HEK293 (cell line): ENCODE measurements around the gene PROCA1.

Experiments
- CTCF ChIA-PET: fragments of 350-600 bp; formaldehyde crosslinking; extraction: SDS; loops from one replicate; lab custom pipeline; 2021; ENCODE audit warnings: antibody characterized with exemption; lab: Yijun Ruan, JAX
- POLR2A ChIA-PET: fragments of 300-600 bp; formaldehyde crosslinking; extraction: SDS; loops from one replicate; lab custom pipeline; 2020; ENCODE audit warnings: antibody characterized with exemption, inconsistent platforms; lab: Yijun Ruan, JAX
- H3K27ac ChIP-seq: fragments of 200-500 bp; sonication (Bioruptor generic); 2 replicates; pipeline ENCODE4 v1.5.1; 2014; ENCODE audit warnings: low read depth, low read length, control low read depth, inconsistent platforms; ENCODE audit errors: extremely low read depth
- H3K36me3 ChIP-seq, 2 experiments: fragments of 200-500 bp in 1 of 2; sonication (Bioruptor generic) in 1 of 2; 1 replicate in 1 of 2; 2 replicates in 1 of 2; pipeline ENCODE4 v1.5.1; 2014 to 2017; ENCODE audit warnings: inconsistent platforms in 2 of 2, low read length in 2 of 2; ENCODE audit not compliant: control insufficient read depth in 2 of 2, insufficient read depth in 1 of 2
- H3K4me1 ChIP-seq: fragments of 200-500 bp; sonication (Bioruptor generic); 2 replicates; pipeline ENCODE4 v1.5.1; 2014; ENCODE audit warnings: mild to moderate bottlenecking, low read length, inconsistent platforms; ENCODE audit not compliant: control insufficient read depth, insufficient read depth
- H3K4me3 ChIP-seq: 2 replicates; pipeline ENCODE4 v1.5.1; 2011; ENCODE audit warnings: low read depth, mild to moderate bottlenecking, control low read depth, low read length, moderate library complexity
- H3K9me3 ChIP-seq: fragments of 200-500 bp; sonication (Bioruptor generic); 2 replicates; pipeline ENCODE4 v1.5.1; 2014; ENCODE audit warnings: low read depth, low read length, inconsistent platforms; ENCODE audit not compliant: control insufficient read depth, insufficient read depth
- EGR2 ChIP-seq: fragments of 450-650 bp; formaldehyde crosslinking; IDR thresholded peaks from 2 replicates; pipeline ENCODE4 v1.5.1; 2016; ENCODE audit warnings: low read depth, missing biosample characterization, missing genetic modification characterization
- GLIS2 ChIP-seq: fragments of 450-650 bp; formaldehyde crosslinking; IDR thresholded peaks from 2 replicates; pipeline ENCODE4 v1.5.1; 2016; ENCODE audit warnings: missing biosample characterization, missing genetic modification characterization
- HOXA7 ChIP-seq: sonication (generic); formaldehyde crosslinking; IDR thresholded peaks from 2 replicates; pipeline ENCODE4 v1.8.1; 2022; ENCODE audit warnings: missing genetic modification reagents, borderline replicate concordance
- KLF1 ChIP-seq: fragments of 450-650 bp; formaldehyde crosslinking; IDR thresholded peaks from 2 replicates; pipeline ENCODE4 v1.5.1; 2016; ENCODE audit warnings: missing biosample characterization, missing genetic modification characterization
- SP7 ChIP-seq: fragments of 450-650 bp; formaldehyde crosslinking; IDR thresholded peaks from 2 replicates; pipeline ENCODE4 v1.5.1; 2016; ENCODE audit warnings: missing biosample characterization, missing genetic modification characterization
- ZBTB17 ChIP-seq: fragments of 450-650 bp; formaldehyde crosslinking; IDR thresholded peaks from 2 replicates; pipeline ENCODE4 v1.5.1; 2016; ENCODE audit warnings: missing biosample characterization, missing genetic modification characterization
- ZFHX2 ChIP-seq: fragments of 450-650 bp; formaldehyde crosslinking; conservative IDR thresholded peaks from 2 replicates; pipeline ENCODE4 v1.5.1; 2016; ENCODE audit warnings: missing biosample characterization, missing genetic modification characterization
- ZFP3 ChIP-seq: fragments of 450-650 bp; formaldehyde crosslinking; IDR thresholded peaks from 2 replicates; pipeline ENCODE4 v1.5.1; 2016; ENCODE audit warnings: low read depth, missing biosample characterization, missing genetic modification characterization
- ZFP37 ChIP-seq: fragments of 450-650 bp; formaldehyde crosslinking; IDR thresholded peaks from 2 replicates; pipeline ENCODE4 v1.5.1; 2016; ENCODE audit warnings: missing biosample characterization, missing genetic modification characterization
- ZNF112 ChIP-seq: fragments of 450-650 bp; formaldehyde crosslinking; IDR thresholded peaks from 2 replicates; pipeline ENCODE4 v1.5.0; 2017; ENCODE audit warnings: missing biosample characterization, missing genetic modification characterization
- ZNF146 ChIP-seq: fragments of 450-650 bp; formaldehyde crosslinking; IDR thresholded peaks from 2 replicates; pipeline ENCODE4 v1.5.1; 2016; ENCODE audit warnings: missing biosample characterization, missing genetic modification characterization
- ZNF223 ChIP-seq: fragments of 450-650 bp; formaldehyde crosslinking; IDR thresholded peaks from 2 replicates; pipeline ENCODE4 v1.5.1; 2016; ENCODE audit warnings: missing biosample characterization, missing genetic modification characterization
- ZNF239 ChIP-seq: fragments of 450-650 bp; formaldehyde crosslinking; IDR thresholded peaks from 2 replicates; pipeline ENCODE4 v1.5.1; 2016; ENCODE audit warnings: missing biosample characterization, missing genetic modification characterization
- ZNF302 ChIP-seq: fragments of 450-650 bp; formaldehyde crosslinking; IDR thresholded peaks from 2 replicates; pipeline ENCODE4 v1.5.1; 2016; ENCODE audit warnings: missing biosample characterization, missing genetic modification characterization, low read depth
- ZNF335 ChIP-seq: fragments of 450-650 bp; formaldehyde crosslinking; conservative IDR thresholded peaks from 2 replicates; pipeline ENCODE4 v1.5.1; 2016; ENCODE audit warnings: missing biosample characterization, missing genetic modification characterization
- ZNF37A ChIP-seq: fragments of 450-650 bp; IDR thresholded peaks from 2 replicates; pipeline ENCODE4 v1.5.1; 2018; ENCODE audit warnings: missing biosample characterization, missing genetic modification characterization
- ZNF416 ChIP-seq: fragments of 450-650 bp; formaldehyde crosslinking; IDR thresholded peaks from 2 replicates; pipeline ENCODE4 v1.5.1; 2016; ENCODE audit warnings: missing biosample characterization, missing genetic modification characterization
- ZNF433 ChIP-seq: fragments of 450-650 bp; formaldehyde crosslinking; IDR thresholded peaks from 2 replicates; pipeline ENCODE4 v1.5.1; 2016; ENCODE audit warnings: missing biosample characterization, missing genetic modification characterization, low read depth
- ZNF501 ChIP-seq: fragments of 450-650 bp; formaldehyde crosslinking; IDR thresholded peaks from 2 replicates; pipeline ENCODE4 v1.5.1; 2016; ENCODE audit warnings: missing biosample characterization, missing genetic modification characterization
- ZNF654 ChIP-seq: fragments of 450-650 bp; formaldehyde crosslinking; IDR thresholded peaks from 2 replicates; pipeline ENCODE4 v1.5.1; 2016; ENCODE audit warnings: low read depth, missing biosample characterization, missing genetic modification characterization
- TF ChIP-seq, protein P1 (sequence below): fragments of 450-650 bp; formaldehyde crosslinking; IDR thresholded peaks from 2 replicates; pipeline ENCODE4 v1.5.1; 2016; ENCODE audit warnings: missing biosample characterization, missing genetic modification characterization
- TF ChIP-seq, protein P2 (sequence below): fragments of 450-650 bp; formaldehyde crosslinking; IDR thresholded peaks from 2 replicates; pipeline ENCODE4 v1.5.1; 2016; ENCODE audit warnings: missing biosample characterization, missing genetic modification characterization
- TF ChIP-seq, protein P3 (sequence below): fragments of 450-650 bp; formaldehyde crosslinking; IDR thresholded peaks from 2 replicates; pipeline ENCODE4 v1.5.1; 2016; ENCODE audit warnings: missing biosample characterization, missing genetic modification characterization
- TF ChIP-seq, protein P4 (sequence below): fragments of 450-650 bp; formaldehyde crosslinking; optimal IDR thresholded peaks from 2 replicates; pipeline ENCODE3; 2016; ENCODE audit warnings: missing biosample characterization, mild to moderate bottlenecking, missing genetic modification characterization
- TF ChIP-seq, protein P5 (sequence below): fragments of 450-650 bp; formaldehyde crosslinking; IDR thresholded peaks from 2 replicates; pipeline ENCODE4 v1.5.1; 2016; ENCODE audit warnings: missing biosample characterization, missing genetic modification characterization

Gene PROCA1

DNA sequence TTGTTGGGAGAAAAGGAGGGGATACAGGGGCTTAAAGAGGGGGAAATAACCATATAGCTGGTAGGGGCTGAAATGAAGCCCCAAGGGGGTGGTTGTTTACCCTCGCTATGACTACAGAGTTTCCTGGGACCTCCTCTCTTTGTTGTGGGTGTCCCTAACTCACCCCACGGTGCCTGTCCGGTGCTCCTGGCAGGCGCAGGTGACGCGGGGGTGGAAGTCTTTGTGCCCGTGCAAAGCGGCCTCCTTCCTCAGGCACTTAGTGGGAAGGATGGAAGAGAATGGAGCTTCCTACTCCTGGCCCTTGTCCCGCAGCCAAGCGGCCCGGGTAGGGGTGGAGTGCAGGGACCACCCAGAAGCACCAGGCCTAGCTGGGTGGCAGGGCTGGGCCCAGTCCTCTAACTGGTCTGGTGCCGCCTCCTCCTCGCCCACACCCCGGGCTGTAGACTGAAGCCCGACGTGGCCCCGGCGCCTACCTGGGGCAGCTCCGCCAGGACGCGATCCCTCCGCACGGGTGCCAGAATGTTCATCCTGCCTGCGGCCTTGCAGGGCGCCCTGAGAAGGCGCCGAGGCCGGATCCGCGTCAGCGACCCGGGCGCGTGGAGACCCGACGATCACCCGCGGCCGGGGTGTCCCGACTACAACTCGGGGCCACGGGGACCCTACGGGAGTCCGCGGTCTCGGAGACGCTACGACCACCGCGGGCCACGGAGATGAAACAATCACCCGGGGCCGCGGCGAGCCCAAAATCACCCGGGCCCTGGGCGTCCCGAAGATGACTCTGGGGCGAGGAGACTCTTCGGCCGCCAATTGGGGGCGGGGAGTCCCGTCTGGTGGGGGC is 5.3 kb upstream of the PROCA1 start:
- H3K4me1 ChIP-seq = peaks cover 11% of the 10 kb centered on the region
- POLR2A ChIA-PET = interaction anchor here (0.8 to 3.7 kb wide), 8 partner anchors 10 to 118 kb away, joined by 3 to 38 read pairs (median 4); partner anchors contain the start of genes NEK8 and TLCD1
- CTCF ChIA-PET = interaction anchor here (0.6 to 2.6 kb wide), 10 partner anchors 10 to 400 kb away, joined by 3 to 16 read pairs (median 4); partner anchors contain the start of genes BLTP2, NEK8 and TLCD1
- H3K27ac ChIP-seq = peak overlapping the region; percentile 95
- H3K36me3 ChIP-seq = peaks cover 23 to 59% of the 10 kb centered on the region in 2 experiments; a peak in 2 of 3 replicates
- no peaks in the 10 kb centered on the region for H3K9me3 ChIP-seq
- H3K4me3 ChIP-seq = peak overlapping the region; percentile 67
- TF ChIP-seq ZNF654 (tag by site-specific recombination) (no peak), ZNF302 (tag by site-specific recombination) (no peak), HOXA7 (no peak), ZNF416 (tag by site-specific recombination) (no peak), ZBTB17 (tag by site-specific recombination) (peak; percentile 38; the same call in 1 of the 2 replicates), ZNF335 (tag by site-specific recombination) (peak; percentile 86), ZNF112 (tag by site-specific recombination) (no peak), ZNF146 (tag by site-specific recombination) (0 out of 2 replicates have a peak, but pooled peaks have one; percentile 2), SP7 (tag by site-specific recombination) (peak; percentile 51), ZNF223 (tag by site-specific recombination) (no peak), GLIS2 (peak; percentile 58), ZNF37A (no peak), ZFHX2 (peak; percentile 92), ZFP37 (tag by site-specific recombination) (peak; percentile 66; the same call in 1 of the 2 replicates), EGR2 (tag by site-specific recombination) (peak; percentile 84), ZNF501 (tag by site-specific recombination) (0 out of 2 replicates have a peak, but pooled peaks have one; percentile 57), ZNF239 (tag by site-specific recombination) (no peak), KLF1 (tag by site-specific recombination) (peak; percentile 92), ZNF433 (no peak), ZFP3 (tag by site-specific recombination) (no peak)
- TF ChIP-seq, protein P1, sequence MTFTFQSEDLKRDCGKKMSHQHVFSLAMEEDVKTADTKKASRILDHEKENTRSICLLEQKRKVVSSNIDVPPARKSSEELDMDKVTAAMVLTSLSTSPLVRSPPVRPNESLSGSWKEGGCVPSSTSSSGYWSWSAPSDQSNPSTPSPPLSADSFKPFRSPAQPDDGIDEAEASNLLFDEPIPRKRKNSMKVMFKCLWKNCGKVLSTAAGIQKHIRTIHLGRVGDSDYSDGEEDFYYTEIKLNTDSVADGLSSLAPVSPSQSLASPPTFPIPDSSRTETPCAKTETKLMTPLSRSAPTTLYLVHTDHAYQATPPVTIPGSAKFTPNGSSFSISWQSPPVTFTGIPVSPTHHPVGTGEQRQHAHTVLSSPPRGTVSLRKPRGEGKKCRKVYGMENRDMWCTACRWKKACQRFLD (tag by site-specific recombination) = no peak
- TF ChIP-seq, protein P2, sequence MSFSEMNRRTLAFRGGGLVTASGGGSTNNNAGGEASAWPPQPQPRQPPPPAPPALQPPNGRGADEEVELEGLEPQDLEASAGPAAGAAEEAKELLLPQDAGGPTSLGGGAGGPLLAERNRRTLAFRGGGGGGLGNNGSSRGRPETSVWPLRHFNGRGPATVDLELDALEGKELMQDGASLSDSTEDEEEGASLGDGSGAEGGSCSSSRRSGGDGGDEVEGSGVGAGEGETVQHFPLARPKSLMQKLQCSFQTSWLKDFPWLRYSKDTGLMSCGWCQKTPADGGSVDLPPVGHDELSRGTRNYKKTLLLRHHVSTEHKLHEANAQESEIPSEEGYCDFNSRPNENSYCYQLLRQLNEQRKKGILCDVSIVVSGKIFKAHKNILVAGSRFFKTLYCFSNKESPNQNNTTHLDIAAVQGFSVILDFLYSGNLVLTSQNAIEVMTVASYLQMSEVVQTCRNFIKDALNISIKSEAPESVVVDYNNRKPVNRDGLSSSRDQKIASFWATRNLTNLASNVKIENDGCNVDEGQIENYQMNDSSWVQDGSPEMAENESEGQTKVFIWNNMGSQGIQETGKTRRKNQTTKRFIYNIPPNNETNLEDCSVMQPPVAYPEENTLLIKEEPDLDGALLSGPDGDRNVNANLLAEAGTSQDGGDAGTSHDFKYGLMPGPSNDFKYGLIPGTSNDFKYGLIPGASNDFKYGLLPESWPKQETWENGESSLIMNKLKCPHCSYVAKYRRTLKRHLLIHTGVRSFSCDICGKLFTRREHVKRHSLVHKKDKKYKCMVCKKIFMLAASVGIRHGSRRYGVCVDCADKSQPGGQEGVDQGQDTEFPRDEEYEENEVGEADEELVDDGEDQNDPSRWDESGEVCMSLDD (tag by site-specific recombination) = peak; percentile 33; the same call in 1 of the 2 replicates
- TF ChIP-seq, protein P3, sequence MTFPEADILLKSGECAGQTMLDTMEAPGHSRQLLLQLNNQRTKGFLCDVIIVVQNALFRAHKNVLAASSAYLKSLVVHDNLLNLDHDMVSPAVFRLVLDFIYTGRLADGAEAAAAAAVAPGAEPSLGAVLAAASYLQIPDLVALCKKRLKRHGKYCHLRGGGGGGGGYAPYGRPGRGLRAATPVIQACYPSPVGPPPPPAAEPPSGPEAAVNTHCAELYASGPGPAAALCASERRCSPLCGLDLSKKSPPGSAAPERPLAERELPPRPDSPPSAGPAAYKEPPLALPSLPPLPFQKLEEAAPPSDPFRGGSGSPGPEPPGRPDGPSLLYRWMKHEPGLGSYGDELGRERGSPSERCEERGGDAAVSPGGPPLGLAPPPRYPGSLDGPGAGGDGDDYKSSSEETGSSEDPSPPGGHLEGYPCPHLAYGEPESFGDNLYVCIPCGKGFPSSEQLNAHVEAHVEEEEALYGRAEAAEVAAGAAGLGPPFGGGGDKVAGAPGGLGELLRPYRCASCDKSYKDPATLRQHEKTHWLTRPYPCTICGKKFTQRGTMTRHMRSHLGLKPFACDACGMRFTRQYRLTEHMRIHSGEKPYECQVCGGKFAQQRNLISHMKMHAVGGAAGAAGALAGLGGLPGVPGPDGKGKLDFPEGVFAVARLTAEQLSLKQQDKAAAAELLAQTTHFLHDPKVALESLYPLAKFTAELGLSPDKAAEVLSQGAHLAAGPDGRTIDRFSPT (tag by site-specific recombination) = peak; percentile 55; the same call in 1 of the 2 replicates
- TF ChIP-seq, protein P4, sequence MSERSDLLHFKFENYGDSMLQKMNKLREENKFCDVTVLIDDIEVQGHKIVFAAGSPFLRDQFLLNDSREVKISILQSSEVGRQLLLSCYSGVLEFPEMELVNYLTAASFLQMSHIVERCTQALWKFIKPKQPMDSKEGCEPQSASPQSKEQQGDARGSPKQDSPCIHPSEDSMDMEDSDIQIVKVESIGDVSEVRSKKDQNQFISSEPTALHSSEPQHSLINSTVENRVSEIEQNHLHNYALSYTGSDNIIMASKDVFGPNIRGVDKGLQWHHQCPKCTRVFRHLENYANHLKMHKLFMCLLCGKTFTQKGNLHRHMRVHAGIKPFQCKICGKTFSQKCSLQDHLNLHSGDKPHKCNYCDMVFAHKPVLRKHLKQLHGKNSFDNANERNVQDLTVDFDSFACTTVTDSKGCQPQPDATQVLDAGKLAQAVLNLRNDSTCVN = peak; percentile 94
- TF ChIP-seq, protein P5, sequence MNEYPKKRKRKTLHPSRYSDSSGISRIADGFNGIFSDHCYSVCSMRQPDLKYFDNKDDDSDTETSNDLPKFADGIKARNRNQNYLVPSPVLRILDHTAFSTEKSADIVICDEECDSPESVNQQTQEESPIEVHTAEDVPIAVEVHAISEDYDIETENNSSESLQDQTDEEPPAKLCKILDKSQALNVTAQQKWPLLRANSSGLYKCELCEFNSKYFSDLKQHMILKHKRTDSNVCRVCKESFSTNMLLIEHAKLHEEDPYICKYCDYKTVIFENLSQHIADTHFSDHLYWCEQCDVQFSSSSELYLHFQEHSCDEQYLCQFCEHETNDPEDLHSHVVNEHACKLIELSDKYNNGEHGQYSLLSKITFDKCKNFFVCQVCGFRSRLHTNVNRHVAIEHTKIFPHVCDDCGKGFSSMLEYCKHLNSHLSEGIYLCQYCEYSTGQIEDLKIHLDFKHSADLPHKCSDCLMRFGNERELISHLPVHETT (tag by site-specific recombination) = no peak
